ENCODE data around the gene MVD.

GRCh38 chr16:88640039-88640495 is 22.8 kb downstream of the MVD start:
- TF ChIP-seq GATA3 (IDR thresholded peaks at IDR 0.05; ENCODE audit: low read depth, low read length): no peak
- no peak for TF ChIP-seq GATA2 (IDR thresholded peaks at IDR 0.05; ENCODE audit: low read depth, low read length)
